ENCODE results near the gene NRAS.

NRAS gene

DNA sequence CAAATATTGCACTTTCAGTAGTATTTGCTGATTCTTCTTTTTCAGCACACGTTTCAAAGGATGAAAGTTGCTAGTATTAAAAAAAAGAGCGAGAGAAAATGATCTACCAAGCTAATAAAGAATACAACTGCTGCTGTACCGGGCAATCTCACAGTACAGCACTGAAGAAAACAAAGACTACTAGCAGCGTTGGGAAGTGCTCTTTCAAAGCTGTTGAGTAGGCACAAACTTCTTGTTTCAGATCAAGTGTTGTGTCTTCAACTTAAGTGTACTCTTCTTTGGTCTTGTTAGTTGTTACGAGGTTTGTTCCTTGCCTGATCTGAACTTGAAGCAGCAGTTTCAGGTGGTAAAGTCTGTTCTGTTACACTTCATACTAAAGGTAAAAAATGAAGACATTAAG lies 33.3 kb upstream of the NRAS start:
- peaks cover 40% of the 10 kb centered on the region for H3K4me1 Mint-ChIP-seq

DNA sequence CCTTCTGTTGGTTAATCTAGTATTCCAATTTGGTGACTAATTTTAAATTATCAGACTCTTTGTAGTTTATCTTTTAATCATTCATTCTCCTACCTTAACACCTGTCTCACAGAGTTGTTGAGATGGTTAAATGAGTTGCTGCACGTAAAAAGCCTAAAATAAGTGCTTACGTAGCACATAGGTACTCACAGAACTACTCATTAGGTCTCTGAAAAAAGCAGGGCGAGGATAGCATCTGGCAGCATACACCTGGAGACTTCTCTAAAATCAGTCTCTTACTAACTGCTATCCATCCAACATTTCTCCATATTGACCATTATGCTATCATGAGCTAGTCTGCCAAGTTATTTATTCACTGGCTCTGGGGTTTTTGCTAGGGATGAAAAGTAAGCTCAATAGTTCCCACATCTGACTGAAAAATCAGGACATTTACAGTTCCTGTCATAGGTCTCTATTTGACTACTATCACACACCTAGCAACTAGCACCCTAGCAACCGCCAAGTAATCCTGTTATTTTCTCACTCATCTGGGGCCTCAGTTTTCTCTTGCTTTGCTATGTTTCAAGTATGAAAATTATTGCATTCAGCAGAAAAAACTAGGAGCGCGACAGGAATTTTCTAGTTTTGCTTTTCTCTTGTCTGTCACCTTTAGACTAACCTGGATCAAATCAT lies 30.0 kb upstream of the NRAS start:
- Mint-ChIP-seq H3K4me1 (peaks cover 17% of the 10 kb centered on the region), H3K9me3 (no peaks in the 10 kb centered on the region), H3K27me3 (ENCODE audit: low read depth, poor library complexity) (no peaks in the 10 kb centered on the region), H3K27ac (no peak overlapping the region), H3K4me3 (no peak overlapping the region), H3K36me3 (ENCODE audit: low read depth) (peaks cover 80% of the 10 kb centered on the region)
- TF ChIP-seq, protein P1, sequence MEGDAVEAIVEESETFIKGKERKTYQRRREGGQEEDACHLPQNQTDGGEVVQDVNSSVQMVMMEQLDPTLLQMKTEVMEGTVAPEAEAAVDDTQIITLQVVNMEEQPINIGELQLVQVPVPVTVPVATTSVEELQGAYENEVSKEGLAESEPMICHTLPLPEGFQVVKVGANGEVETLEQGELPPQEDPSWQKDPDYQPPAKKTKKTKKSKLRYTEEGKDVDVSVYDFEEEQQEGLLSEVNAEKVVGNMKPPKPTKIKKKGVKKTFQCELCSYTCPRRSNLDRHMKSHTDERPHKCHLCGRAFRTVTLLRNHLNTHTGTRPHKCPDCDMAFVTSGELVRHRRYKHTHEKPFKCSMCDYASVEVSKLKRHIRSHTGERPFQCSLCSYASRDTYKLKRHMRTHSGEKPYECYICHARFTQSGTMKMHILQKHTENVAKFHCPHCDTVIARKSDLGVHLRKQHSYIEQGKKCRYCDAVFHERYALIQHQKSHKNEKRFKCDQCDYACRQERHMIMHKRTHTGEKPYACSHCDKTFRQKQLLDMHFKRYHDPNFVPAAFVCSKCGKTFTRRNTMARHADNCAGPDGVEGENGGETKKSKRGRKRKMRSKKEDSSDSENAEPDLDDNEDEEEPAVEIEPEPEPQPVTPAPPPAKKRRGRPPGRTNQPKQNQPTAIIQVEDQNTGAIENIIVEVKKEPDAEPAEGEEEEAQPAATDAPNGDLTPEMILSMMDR (IDR thresholded peaks at IDR 0.05), result no peak
- DNase-seq, result no peak

More for the DNA sequence above, 33.3 kb upstream of the NRAS start:
- Mint-ChIP-seq H3K36me3 (ENCODE audit: low read depth) (peaks cover 47% of the 10 kb centered on the region), H3K27me3 (ENCODE audit: low read depth, poor library complexity) (no peaks in the 10 kb centered on the region), H3K9me3 (no peaks in the 10 kb centered on the region), H3K4me3 (no peak overlapping the region), H3K27ac (no peak overlapping the region)
- DNase-seq, result no peak
- TF ChIP-seq, protein P1 (IDR thresholded peaks at IDR 0.05), result no peak

DNA sequence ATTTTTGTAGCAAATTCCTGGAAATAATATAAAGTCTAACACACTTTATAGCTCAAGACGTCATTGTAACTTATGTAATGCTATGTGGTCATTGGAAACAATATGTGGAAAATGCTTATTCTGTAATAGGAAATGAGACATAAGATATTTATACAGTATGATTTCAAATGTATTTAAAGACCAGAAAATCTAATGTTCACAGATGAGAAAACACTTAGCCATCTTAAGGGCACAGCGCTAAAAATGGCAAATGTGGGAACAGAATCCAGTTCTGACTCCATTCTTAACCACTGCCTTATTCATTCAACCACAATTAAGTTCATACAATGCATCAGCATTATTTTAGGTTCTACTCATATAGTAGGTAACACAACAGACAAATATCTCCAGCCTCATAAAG lies 28.7 kb upstream of the NRAS start:
- Mint-ChIP-seq H3K36me3 (ENCODE audit: low read depth) (peaks cover 86% of the 10 kb centered on the region), H3K4me3 (no peak overlapping the region), H3K27me3 (ENCODE audit: low read depth, poor library complexity) (no peaks in the 10 kb centered on the region), H3K27ac (no peak overlapping the region), H3K9me3 (no peaks in the 10 kb centered on the region), H3K4me1 (peaks cover 4% of the 10 kb centered on the region)
- no peak for DNase-seq
- TF ChIP-seq, protein P1 (IDR thresholded peaks at IDR 0.05), result no peak

DNA sequence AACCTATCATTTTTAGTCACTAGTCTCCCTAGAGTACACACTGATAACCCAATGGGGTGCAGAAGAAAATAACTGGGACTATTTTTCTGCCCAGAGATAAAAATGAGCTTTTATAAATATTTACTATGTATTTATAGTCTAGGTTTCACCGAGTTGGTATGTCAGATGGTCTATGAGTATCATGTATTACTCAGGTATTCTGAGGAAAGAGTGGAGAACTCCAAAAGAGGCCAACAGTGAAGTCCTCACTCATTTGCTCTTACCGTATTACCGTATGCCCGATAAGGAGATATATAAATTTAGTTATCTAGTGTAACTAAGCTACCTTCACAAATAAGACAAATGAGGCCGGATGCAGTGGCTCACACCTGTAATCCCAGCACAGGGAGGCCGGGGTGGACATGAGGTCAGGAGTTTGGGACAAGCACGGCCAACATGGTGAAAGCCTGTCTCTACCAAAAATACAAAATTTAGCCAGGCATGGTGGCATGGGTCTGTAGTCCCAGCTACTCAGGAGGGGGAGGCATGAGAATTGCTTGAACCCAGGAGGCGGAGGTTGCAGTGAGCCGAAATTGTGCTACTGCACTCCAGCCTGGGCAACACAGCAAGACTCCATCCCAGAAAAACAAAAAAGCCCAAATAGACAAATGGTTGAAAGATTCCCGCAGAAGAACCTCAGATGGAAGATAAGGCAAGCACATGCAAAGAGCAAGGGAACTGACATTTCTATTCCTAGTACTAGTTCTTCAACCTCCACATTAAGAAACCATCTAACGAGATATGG lies 25.6 kb upstream of the NRAS start:
- Mint-ChIP-seq H3K4me1 (no peaks in the 10 kb centered on the region), H3K4me3 (no peak overlapping the region), H3K9me3 (no peaks in the 10 kb centered on the region), H3K27ac (no peak overlapping the region), H3K27me3 (ENCODE audit: low read depth, poor library complexity) (no peaks in the 10 kb centered on the region), H3K36me3 (ENCODE audit: low read depth) (peaks cover 82% of the 10 kb centered on the region)
- TF ChIP-seq, protein P1 (IDR thresholded peaks at IDR 0.05), result no peak
- DNase-seq, result no peak

DNA sequence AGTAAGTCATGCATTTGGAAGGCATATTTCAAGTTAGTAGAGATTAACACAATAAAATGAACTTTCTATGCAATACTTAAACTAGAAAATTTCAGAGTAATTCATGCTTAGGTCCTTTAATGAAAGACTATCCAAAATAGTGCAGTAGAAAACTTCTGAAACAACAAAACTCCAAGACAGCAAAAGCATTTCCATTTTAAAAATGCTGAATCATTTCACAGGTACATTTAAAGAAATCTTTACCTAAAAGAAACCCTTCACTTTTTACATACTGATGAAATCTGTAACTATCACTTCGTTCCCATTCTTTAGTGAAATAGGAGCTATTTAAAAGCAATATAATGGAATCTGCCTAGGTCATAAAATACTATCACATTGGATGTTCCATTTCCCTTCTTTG lies 23.8 kb upstream of the NRAS start:
- Mint-ChIP-seq H3K4me3 (no peak overlapping the region), H3K27ac (no peak overlapping the region), H3K4me1 (no peaks in the 10 kb centered on the region), H3K27me3 (ENCODE audit: low read depth, poor library complexity) (no peaks in the 10 kb centered on the region), H3K36me3 (ENCODE audit: low read depth) (peaks cover 82% of the 10 kb centered on the region), H3K9me3 (no peaks in the 10 kb centered on the region)
- TF ChIP-seq, protein P1 (IDR thresholded peaks at IDR 0.05), result no peak
- DNase-seq, result no peak

All from nephron progenitor cell (in vitro differentiated cells).